Vagina (tissue), 2 donors: ENCODE results near the gene LIMCH1. TPM values are rescaled to one million over a fixed set of nuclear protein-coding genes. Genes with fewer than 3 reads are reported as not detected.
"Not testable (repeated sequence)": the region's sequence is repeated elsewhere in the genome, so short reads cannot be mapped to it uniquely, and the experiment has no call there.

Source experiments
- DNase-seq, 2 donors: peaks; one replicate each; pipeline ENCODE4 v3.0.0-alpha.2; 2017; ENCODE audit errors: extremely low spot score in 2 of 2
- H3K27ac ChIP-seq: fragments of 200-600 bp; sonication (generic); one replicate; pipeline ENCODE4 v1.5.1; 2019
- H3K27me3 ChIP-seq: fragments of 200-600 bp; sonication (generic); one replicate; pipeline ENCODE4 v1.5.1; 2019
- H3K36me3 ChIP-seq, 2 donors: fragments of 200-600 bp; sonication (generic); one replicate each; pipeline ENCODE4 v1.5.1; 2017 to 2019
- H3K4me1 ChIP-seq: fragments of 200-600 bp; sonication (generic); one replicate; pipeline ENCODE4 v1.5.1; 2019
- H3K4me3 ChIP-seq, 2 donors: fragments of 200-600 bp; sonication (generic); 1 replicate in 1 of 2; 2 replicates in 1 of 2; pipeline ENCODE4 v1.5.1; 2016 to 2019
- H3K9me3 ChIP-seq: fragments of 200-600 bp; sonication (generic); one replicate; pipeline ENCODE4 v1.5.1; 2019
- CTCF ChIP-seq, 3 experiments: fragments of 450-650 bp in 2 of 3; fragments of 200-600 bp in 1 of 3; sonication (generic) in 1 of 3; IDR thresholded peaks; one replicate each; pipeline ENCODE4 v1.5.1; 2017 to 2019; ENCODE audit warnings: antibody characterized with exemption in 3 of 3, mild to moderate bottlenecking in 2 of 3, moderate library complexity in 2 of 3
- POLR2A ChIP-seq, 2 donors: fragments of 450-650 bp; IDR thresholded peaks; one replicate each; pipeline ENCODE4 v1.6.1; 2017; ENCODE audit warnings: antibody characterized with exemption in 2 of 2, mild to moderate bottlenecking in 2 of 2, moderate library complexity in 2 of 2
- POLR2AphosphoS5 ChIP-seq, 2 donors: sonication (generic); formaldehyde crosslinking; IDR thresholded peaks; one replicate each; pipeline ENCODE4 v1.9.0; 2017; ENCODE audit warnings: antibody characterized with exemption in 2 of 2, mild to moderate bottlenecking in 2 of 2, low read depth in 1 of 2; ENCODE audit not compliant: insufficient read depth in 1 of 2
- intact Hi-C: fragments of 100-400 bp; cut with DNase I; formaldehyde crosslinking; loops from one replicate; pipeline ENCODE4 v1.15.1; 2023
- total RNA-seq: library from RNA; depleted of rRNA; stranded (reverse); fragments of >200 nt; gene quantifications from one replicate; pipeline ENCODE4 v1.2.3, GENCODE V29; 2016

The LIMCH1 gene
- total RNA-seq, 1 donor from 2014 or later: 17.9 TPM

- Histone ChIP-seq H3K27ac (no peak overlapping the region), H3K4me1 (no peaks in the 10 kb centered on the region), H3K27me3 (no peaks in the 10 kb centered on the region), H3K36me3 (no peaks in the 10 kb centered on the region), H3K9me3 (no peaks in the 10 kb centered on the region), H3K4me3 (no peak overlapping the region)
- no peak for TF ChIP-seq POLR2AphosphoS5 (IDR thresholded peaks at IDR 0.05; ENCODE audit: insufficient read depth in 1 of 2, low read depth in 1 of 2)
- no peak for TF ChIP-seq POLR2A (IDR thresholded peaks at IDR 0.05)
- no peak for TF ChIP-seq CTCF (IDR thresholded peaks at IDR 0.05)
- no peak for DNase-seq
- intact Hi-C loops: no loop called here
Observed at GRCh38 chr4:41702770-41703169, 164.8 kb downstream of the LIMCH1 start.

- H3K36me3 ChIP-seq: no peaks in the 10 kb centered on the region
- H3K9me3 ChIP-seq: no peaks in the 10 kb centered on the region
- intact Hi-C loops: no loop called here
- no peaks in the 10 kb centered on the region for H3K27me3 ChIP-seq
- no peak overlapping the region for H3K27ac ChIP-seq
- TF ChIP-seq POLR2AphosphoS5 (IDR thresholded peaks at IDR 0.05; ENCODE audit: insufficient read depth in 1 of 2, low read depth in 1 of 2) (no peak), CTCF (IDR thresholded peaks at IDR 0.05) (no peak), POLR2A (IDR thresholded peaks at IDR 0.05) (no peak)
- DNase-seq: no peak
- H3K4me1 ChIP-seq: no peaks in the 10 kb centered on the region
- H3K4me3 ChIP-seq: no peak overlapping the region
Observed at GRCh38 chr4:41703785-41704184, 165.8 kb downstream of the LIMCH1 start.

GRCh38 chr4:41709844-41710481 lies 172.0 kb downstream of the LIMCH1 start:
- no peak for TF ChIP-seq POLR2AphosphoS5 (IDR thresholded peaks at IDR 0.05; ENCODE audit: insufficient read depth in 1 of 2, low read depth in 1 of 2)
- TF ChIP-seq POLR2A (IDR thresholded peaks at IDR 0.05): no peak
- DNase-seq: no peak

GRCh38 chr4:41711654-41712053 lies 173.7 kb downstream of the LIMCH1 start:
- H3K27me3 ChIP-seq, H3K4me3 ChIP-seq, H3K9me3 ChIP-seq, DNase-seq, H3K36me3 ChIP-seq, intact Hi-C loops, H3K27ac ChIP-seq, H3K4me1 ChIP-seq: not testable (repeated sequence)

More at GRCh38 chr4:41709844-41710481, 172.0 kb downstream of the LIMCH1 start:
- H3K27me3 ChIP-seq: no peaks in the 10 kb centered on the region
- intact Hi-C loops: no loop called here
- no peak overlapping the region for H3K27ac ChIP-seq
- H3K4me1 ChIP-seq: no peaks in the 10 kb centered on the region
- no peaks in the 10 kb centered on the region for H3K9me3 ChIP-seq
- H3K4me3 ChIP-seq: no peak overlapping the region
- no peaks in the 10 kb centered on the region for H3K36me3 ChIP-seq

GRCh38 chr4:41712425-41712824 lies 174.5 kb downstream of the LIMCH1 start:
- Histone ChIP-seq H3K27ac (no peak overlapping the region), H3K9me3 (no peaks in the 10 kb centered on the region), H3K4me3 (no peak overlapping the region), H3K4me1 (no peaks in the 10 kb centered on the region), H3K36me3 (no peaks in the 10 kb centered on the region), H3K27me3 (no peaks in the 10 kb centered on the region)
- DNase-seq: no peak
- intact Hi-C loops: no loop called here
- no peak for TF ChIP-seq POLR2AphosphoS5 (IDR thresholded peaks at IDR 0.05; ENCODE audit: insufficient read depth in 1 of 2, low read depth in 1 of 2)
- no peak for TF ChIP-seq POLR2A (IDR thresholded peaks at IDR 0.05)
- no peak for TF ChIP-seq CTCF (IDR thresholded peaks at IDR 0.05)

- H3K4me1 ChIP-seq: no peaks in the 10 kb centered on the region
- H3K4me3 ChIP-seq: no peak overlapping the region
- H3K27ac ChIP-seq: no peak overlapping the region
- TF ChIP-seq CTCF (IDR thresholded peaks at IDR 0.05): no peak
- no peak for TF ChIP-seq POLR2AphosphoS5 (IDR thresholded peaks at IDR 0.05; ENCODE audit: insufficient read depth in 1 of 2, low read depth in 1 of 2)
- TF ChIP-seq POLR2A (IDR thresholded peaks at IDR 0.05): no peak
- no peaks in the 10 kb centered on the region for H3K27me3 ChIP-seq
- no peaks in the 10 kb centered on the region for H3K9me3 ChIP-seq
- intact Hi-C loops: no loop called here
- no peak for DNase-seq
- H3K36me3 ChIP-seq: no peaks in the 10 kb centered on the region
Observed at GRCh38 chr4:41713768-41714167, 175.8 kb downstream of the LIMCH1 start.
